Liver (tissue), 9 donors: ENCODE measurements around the gene CEP350. TPM values are rescaled to one million over a fixed set of nuclear protein-coding genes. Genes with fewer than 3 reads are reported as not detected.

Source experiments
- DNase-seq: peaks from one replicate; pipeline ENCODE4 v3.0.0-alpha.2; 2017; ENCODE audit warnings: low spot score
- H3K27ac ChIP-seq, 2 donors: one replicate each; pipeline ENCODE4 v1.7.0; 2013; ENCODE audit warnings: inconsistent platforms in 2 of 2, low read length in 2 of 2, control low read depth in 1 of 2, low read depth in 1 of 2, mild to moderate bottlenecking in 1 of 2
- H3K27me3 ChIP-seq, 4 donors: one replicate each; pipeline versions ENCODE4 v1.6.1 to v1.7.0; 2013; ENCODE audit warnings: low read length in 3 of 4, inconsistent platforms in 1 of 4, mild to moderate bottlenecking in 1 of 4, moderate library complexity in 1 of 4; ENCODE audit not compliant: control insufficient read depth in 4 of 4, insufficient read depth in 4 of 4
- H3K36me3 ChIP-seq, 4 donors: one replicate each; pipeline versions ENCODE4 v1.6.1 to v1.7.0; 2013; ENCODE audit warnings: low read length in 3 of 4, mild to moderate bottlenecking in 3 of 4, low read depth in 1 of 4, moderate library complexity in 1 of 4; ENCODE audit not compliant: control insufficient read depth in 4 of 4, insufficient read depth in 3 of 4
- H3K4me1 ChIP-seq, 4 donors: one replicate each; pipeline versions ENCODE4 v1.6.1 to v1.7.0; 2013; ENCODE audit warnings: low read length in 3 of 4, mild to moderate bottlenecking in 3 of 4, moderate library complexity in 1 of 4; ENCODE audit not compliant: control insufficient read depth in 4 of 4, insufficient read depth in 4 of 4
- H3K4me3 ChIP-seq, 3 donors: one replicate each; pipeline versions ENCODE4 v1.6.1 to v1.7.0; 2013; ENCODE audit warnings: low read length in 3 of 3, control low read depth in 1 of 3, low read depth in 1 of 3, mild to moderate bottlenecking in 1 of 3
- H3K9ac ChIP-seq, 2 donors: one replicate each; pipeline ENCODE4 v1.7.0; 2013; ENCODE audit warnings: low read length in 2 of 2, mild to moderate bottlenecking in 2 of 2, moderate library complexity in 2 of 2, control low read depth in 1 of 2, low read depth in 1 of 2
- H3K9me3 ChIP-seq, 4 donors: one replicate each; pipeline versions ENCODE4 v1.6.1 to v1.7.0; 2013; ENCODE audit warnings: low read length in 3 of 4; ENCODE audit not compliant: control insufficient read depth in 4 of 4
- ATF3 ChIP-seq: IDR thresholded peaks from 2 replicates; pipeline ENCODE4 v1.6.1; 2016; ENCODE audit warnings: antibody characterized with exemption
- CTCF ChIP-seq: fragments of 150-350 bp; IDR thresholded peaks from 2 replicates; pipeline ENCODE4 v1.5.1; 2017; ENCODE audit warnings: improper control_type of control experiment, low read depth, low read length; ENCODE audit not compliant: missing input control
- EGR1 ChIP-seq, 2 donors: IDR thresholded peaks; 2 replicates each; pipeline ENCODE4 v1.6.1; 2016 to 2018; ENCODE audit warnings: antibody characterized with exemption in 2 of 2, low read depth in 2 of 2
- FOXA1 ChIP-seq: IDR thresholded peaks from 2 replicates; pipeline ENCODE4 v1.6.1; 2016; ENCODE audit warnings: antibody characterized with exemption
- FOXA2 ChIP-seq: IDR thresholded peaks from 2 replicates; pipeline ENCODE4 v1.6.1; 2016; ENCODE audit warnings: antibody characterized with exemption
- GABPA ChIP-seq, 2 donors: IDR thresholded peaks in 1 of 2; conservative IDR thresholded peaks in 1 of 2; 2 replicates each; pipeline ENCODE4 v1.6.1; 2016; ENCODE audit warnings: antibody characterized with exemption in 2 of 2, mild to moderate bottlenecking in 1 of 2, moderate library complexity in 1 of 2
- HNF4A ChIP-seq, 2 donors: conservative IDR thresholded peaks; 2 replicates each; pipeline ENCODE4 v1.6.1; 2016; ENCODE audit warnings: antibody characterized with exemption in 2 of 2, mild to moderate bottlenecking in 2 of 2
- HNF4G ChIP-seq: IDR thresholded peaks from 2 replicates; pipeline ENCODE4 v1.6.1; 2016; ENCODE audit warnings: antibody characterized with exemption
- JUND ChIP-seq, 2 donors: IDR thresholded peaks; 2 replicates each; pipeline ENCODE4 v1.6.1; 2016; ENCODE audit warnings: antibody characterized with exemption in 2 of 2
- MAX ChIP-seq: IDR thresholded peaks from 2 replicates; pipeline ENCODE4 v1.6.1; 2016; ENCODE audit warnings: antibody characterized with exemption
- NR2F2 ChIP-seq: IDR thresholded peaks from 2 replicates; pipeline ENCODE4 v1.6.1; 2016; ENCODE audit warnings: antibody characterized with exemption
- RAD21 ChIP-seq, 2 donors: IDR thresholded peaks; 2 replicates each; pipeline ENCODE4 v1.6.1; 2016; ENCODE audit warnings: antibody characterized with exemption in 2 of 2, mild to moderate bottlenecking in 2 of 2
- RXRA ChIP-seq, 2 donors: IDR thresholded peaks; 2 replicates each; pipeline ENCODE4 v1.6.1; 2017 to 2018; ENCODE audit warnings: antibody characterized with exemption in 2 of 2, mild to moderate bottlenecking in 1 of 2
- SP1 ChIP-seq: IDR thresholded peaks from 2 replicates; pipeline ENCODE4 v1.6.1; 2018; ENCODE audit warnings: antibody characterized with exemption, mild to moderate bottlenecking
- TAF1 ChIP-seq: conservative IDR thresholded peaks from 2 replicates; pipeline ENCODE4 v1.6.1; 2016; ENCODE audit warnings: antibody characterized with exemption, mild to moderate bottlenecking
- YY1 ChIP-seq: IDR thresholded peaks from 2 replicates; pipeline ENCODE4 v1.6.1; 2016; ENCODE audit warnings: antibody characterized with exemption, mild to moderate bottlenecking
- WGBS: extraction: QIAGEN DNeasy Blood & Tissue Kit; methylation state at CpG from one replicate; pipeline ENCODE4 v1.1.7; 2013; 5-methylcytosine and 5-hydroxymethylcytosine counted together
- polyA plus RNA-seq, 2 donors: library from polyadenylated mRNA; stranded (reverse) in 1 of 2; unstranded in 1 of 2; fragments of 200-250 nt in 1 of 2; fragments of >200 nt in 1 of 2; fragmentation: Nextera tagmentation in 1 of 2; extraction: Ambion mirVana in 1 of 2; gene quantifications; one replicate each; pipeline versions ENCODE4 v1.2.1 to v1.2.3, GENCODE V29; 2013 to 2015
- total RNA-seq, 2 donors: library from RNA; depleted of rRNA; stranded (reverse); fragments of >200 nt; gene quantifications; one replicate each; pipeline ENCODE4 v1.2.3, GENCODE V29; 2014
- TF ChIP-seq, protein P1 (sequence below): IDR thresholded peaks from 2 replicates; pipeline ENCODE4 v1.6.1; 2016; ENCODE audit warnings: antibody characterized with exemption
- donor health status: healthy.
- donor health status: healthy.
- donor health status: healthy.
- donor health status: healthy.
- donor health status: healthy.

CEP350 gene
- total and polyA plus RNA-seq, 4 donors = 4.5 to 49.0 (median 18.9) TPM

DNA sequence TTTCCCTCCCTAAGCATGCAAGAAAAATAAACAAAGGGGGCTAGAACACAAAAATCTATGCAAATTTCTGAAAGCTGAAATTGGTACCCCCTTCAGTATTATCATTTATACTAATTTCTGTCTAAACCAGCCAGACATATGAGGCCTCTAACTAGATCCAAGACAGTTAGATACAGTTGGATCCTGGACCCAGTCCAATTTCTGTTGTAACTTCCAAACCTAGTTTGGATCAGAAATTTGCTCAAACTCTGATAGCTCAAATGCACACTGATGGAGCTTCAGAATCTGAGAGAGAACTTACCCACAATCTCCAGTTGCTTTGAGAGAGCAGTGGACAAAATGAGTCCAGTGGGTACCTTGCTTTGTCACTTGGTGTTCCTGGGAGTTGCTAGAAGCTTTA, 11.9 kb downstream of the CEP350 start:
- TF ChIP-seq SP1 = no peak
- TF ChIP-seq RXRA (IDR thresholded peaks at IDR 0.05) = no peak
- TF ChIP-seq, protein P1, sequence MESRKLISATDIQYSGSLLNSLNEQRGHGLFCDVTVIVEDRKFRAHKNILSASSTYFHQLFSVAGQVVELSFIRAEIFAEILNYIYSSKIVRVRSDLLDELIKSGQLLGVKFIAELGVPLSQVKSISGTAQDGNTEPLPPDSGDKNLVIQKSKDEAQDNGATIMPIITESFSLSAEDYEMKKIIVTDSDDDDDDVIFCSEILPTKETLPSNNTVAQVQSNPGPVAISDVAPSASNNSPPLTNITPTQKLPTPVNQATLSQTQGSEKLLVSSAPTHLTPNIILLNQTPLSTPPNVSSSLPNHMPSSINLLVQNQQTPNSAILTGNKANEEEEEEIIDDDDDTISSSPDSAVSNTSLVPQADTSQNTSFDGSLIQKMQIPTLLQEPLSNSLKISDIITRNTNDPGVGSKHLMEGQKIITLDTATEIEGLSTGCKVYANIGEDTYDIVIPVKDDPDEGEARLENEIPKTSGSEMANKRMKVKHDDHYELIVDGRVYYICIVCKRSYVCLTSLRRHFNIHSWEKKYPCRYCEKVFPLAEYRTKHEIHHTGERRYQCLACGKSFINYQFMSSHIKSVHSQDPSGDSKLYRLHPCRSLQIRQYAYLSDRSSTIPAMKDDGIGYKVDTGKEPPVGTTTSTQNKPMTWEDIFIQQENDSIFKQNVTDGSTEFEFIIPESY = no peak
- no peak for TF ChIP-seq JUND (IDR thresholded peaks at IDR 0.05)
- no peak for TF ChIP-seq FOXA1
- no peak for TF ChIP-seq FOXA2
- no peak for TF ChIP-seq GABPA (IDR thresholded peaks at IDR 0.05 in 1 of 2, conservative IDR thresholded peaks at IDR 0.05 in 1 of 2)
- no peak for TF ChIP-seq EGR1 (IDR thresholded peaks at IDR 0.05; ENCODE audit: low read depth in 2 of 2)
- no peak for TF ChIP-seq HNF4A (conservative IDR thresholded peaks at IDR 0.05)
- TF ChIP-seq MAX = no peak
- no peak for TF ChIP-seq CTCF
- TF ChIP-seq ATF3 = no peak
- TF ChIP-seq RAD21 (IDR thresholded peaks at IDR 0.05) = no peak
- Histone ChIP-seq H3K36me3 (no peaks in the 10 kb centered on the region), H3K9ac (no peak overlapping the region), H3K4me1 (peaks cover 0 to 7% (median 0%) of the 10 kb centered on the region in 4 donors), H3K4me3 (no peak overlapping the region), H3K9me3 (peaks cover 0 to 4% (median under 1%) of the 10 kb centered on the region in 4 donors), H3K27me3 (no peaks in the 10 kb centered on the region), H3K27ac (no peak overlapping the region)
- no peak for DNase-seq

GRCh38 chr1:179968284-179968993, 13.8 kb downstream of the CEP350 start:
- no peaks in the 10 kb centered on the region for H3K36me3 ChIP-seq
- 94% methylated on average over 6 of the region's 6 CpGs for WGBS
- peaks cover 0 to 4% (median under 1%) of the 10 kb centered on the region in 4 donors for H3K9me3 ChIP-seq

More at GRCh38 chr1:179968284-179968993, 13.8 kb downstream of the CEP350 start:
- no peak overlapping the region for H3K9ac ChIP-seq
- DNase-seq = no peak
- no peak overlapping the region for H3K27ac ChIP-seq
- H3K4me1 ChIP-seq = peaks cover 0 to 7% (median 0%) of the 10 kb centered on the region in 4 donors
- H3K4me3 ChIP-seq = no peak overlapping the region
- TF ChIP-seq TAF1 = no peak
- TF ChIP-seq GABPA (IDR thresholded peaks at IDR 0.05 in 1 of 2, conservative IDR thresholded peaks at IDR 0.05 in 1 of 2) = no peak
- no peak for TF ChIP-seq ATF3
- no peak for TF ChIP-seq HNF4G
- TF ChIP-seq, protein P1 = no peak
- no peak for TF ChIP-seq HNF4A (conservative IDR thresholded peaks at IDR 0.05)
- no peak for TF ChIP-seq NR2F2
- TF ChIP-seq RXRA (IDR thresholded peaks at IDR 0.05) = no peak
- TF ChIP-seq EGR1 (IDR thresholded peaks at IDR 0.05; ENCODE audit: low read depth in 2 of 2) = no peak
- TF ChIP-seq JUND (IDR thresholded peaks at IDR 0.05) = no peak
- TF ChIP-seq CTCF = no peak
- TF ChIP-seq FOXA1 = no peak
- no peak for TF ChIP-seq YY1
- TF ChIP-seq SP1 = no peak
- TF ChIP-seq FOXA2 = no peak
- no peak for TF ChIP-seq RAD21 (IDR thresholded peaks at IDR 0.05)
- no peak for TF ChIP-seq MAX
- H3K27me3 ChIP-seq = no peaks in the 10 kb centered on the region
